T-helper 2 cell treated with Interferon-gamma antibody and Interleukin-4, amounts not matched to agents 100 ng/mL and 5 ng/mL, for 36 hours (primary cell): ENCODE results near the gene TGFB1. TPM values are rescaled to one million over a fixed set of nuclear protein-coding genes. Genes with fewer than 3 reads are reported as not detected.
"Not testable (repeated sequence)": the region's sequence is repeated elsewhere in the genome, so short reads cannot be mapped to it uniquely, and the experiment has no call there.

Experiments
- intact Hi-C: fragments of 100-400 bp; cut with micrococcal nuclease; formaldehyde crosslinking; loops from one replicate; pipeline ENCODE4 v1.15.1; 2023
- total RNA-seq: library from RNA; stranded (reverse); gene quantifications from 2 replicates; pipeline ENCODE4 v1.2.3, GENCODE V29; 2022

TGFB1 gene
- 179 and 181 TPM in 2 replicates for total RNA-seq

DNA sequence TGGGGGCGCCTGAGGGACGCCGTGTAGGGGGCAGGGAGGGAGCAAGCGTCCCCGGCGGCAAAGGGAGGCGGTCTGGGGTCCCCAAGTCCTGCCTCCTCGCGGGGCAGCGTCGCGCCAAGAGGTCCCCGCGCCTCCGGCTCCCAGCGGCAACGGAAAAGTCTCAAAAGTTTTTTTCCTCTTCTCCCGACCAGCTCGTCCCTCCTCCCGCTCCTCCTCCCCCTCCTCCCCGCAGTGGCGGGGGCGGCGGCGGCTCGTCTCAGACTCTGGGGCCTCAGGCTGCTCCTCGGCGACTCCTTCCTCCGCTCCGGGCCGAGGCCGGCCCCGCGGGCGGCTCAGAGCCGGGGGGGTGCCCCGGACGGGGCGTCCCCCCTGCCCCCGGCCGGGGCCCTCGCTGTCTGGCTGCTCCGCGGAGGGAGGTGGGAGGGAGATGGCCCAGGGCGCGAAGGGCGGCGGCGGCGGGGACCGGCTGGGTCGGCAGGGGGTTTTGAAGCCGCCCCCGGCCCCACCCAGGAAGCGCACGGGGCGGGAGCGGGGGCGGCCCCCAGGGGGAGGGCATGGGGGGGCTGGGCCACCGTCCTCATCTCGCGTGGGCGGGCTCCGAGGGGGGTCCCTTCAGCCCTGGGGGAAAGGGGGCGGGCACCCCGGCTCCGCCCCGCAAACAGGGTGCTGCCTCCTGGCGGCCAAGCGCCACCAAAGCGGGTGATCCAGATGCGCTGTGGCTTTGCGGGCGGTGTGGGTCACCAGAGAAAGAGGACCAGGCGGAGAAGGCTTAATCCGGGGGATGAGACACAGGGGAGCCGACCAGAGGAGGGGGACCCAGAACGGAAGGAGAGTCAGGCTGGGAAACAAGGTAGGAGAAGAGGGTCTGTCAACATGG lies at the start of gene TGFB1:
TSS of gene TGFB1 (minus strand) at position 457 of the 877 bp plus-strand sequence. CDS start 878 bp downstream, outside the sequence.
- intact Hi-C loops = loop anchor here (1.0 to 10.0 kb wide), 5 partner anchors 10 to 191 kb away; partner anchors contain the start of gene CCDC97

DNA sequence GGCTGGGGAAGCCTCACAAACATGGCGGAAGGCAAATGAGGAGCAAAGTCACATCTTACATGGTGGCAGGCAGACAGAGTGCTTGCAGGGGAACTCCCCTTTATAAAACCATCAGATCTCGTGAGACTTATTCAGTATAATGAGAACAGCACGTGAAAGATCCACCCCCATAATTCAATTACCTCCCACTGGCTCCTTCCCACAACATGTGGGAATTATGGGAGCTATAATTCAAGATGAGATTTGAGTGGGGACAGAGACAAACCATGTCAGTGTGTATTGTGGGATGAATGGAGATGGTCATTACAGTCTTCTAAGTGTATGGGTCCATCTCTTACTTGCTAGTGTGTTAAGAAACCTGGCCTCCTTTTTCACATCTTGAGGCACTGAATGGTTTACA lies 48.3 kb upstream of the TGFB1 start:
- intact Hi-C loops = no loop called here

DNA sequence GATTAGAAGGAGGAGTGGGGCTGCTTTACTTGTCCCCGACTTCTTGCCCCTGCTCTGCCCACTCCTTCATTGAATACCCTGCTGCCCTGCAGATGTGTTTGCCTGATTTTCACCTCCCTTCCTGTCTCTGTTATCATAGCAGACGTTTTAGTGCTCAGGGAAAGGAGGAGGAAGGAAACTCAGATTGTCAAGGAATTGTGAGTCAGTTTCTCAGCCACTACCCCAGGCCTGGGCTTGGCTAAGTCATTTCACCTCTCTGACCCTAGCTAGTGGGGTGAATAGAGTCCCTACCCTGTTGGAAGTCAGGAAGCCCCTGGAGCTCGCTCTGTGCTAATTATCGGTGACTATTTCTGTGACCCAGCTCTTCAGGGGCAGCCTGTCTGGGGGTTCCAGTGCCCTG lies 47.8 kb upstream of the TGFB1 start:
- intact Hi-C loops = no loop called here

DNA sequence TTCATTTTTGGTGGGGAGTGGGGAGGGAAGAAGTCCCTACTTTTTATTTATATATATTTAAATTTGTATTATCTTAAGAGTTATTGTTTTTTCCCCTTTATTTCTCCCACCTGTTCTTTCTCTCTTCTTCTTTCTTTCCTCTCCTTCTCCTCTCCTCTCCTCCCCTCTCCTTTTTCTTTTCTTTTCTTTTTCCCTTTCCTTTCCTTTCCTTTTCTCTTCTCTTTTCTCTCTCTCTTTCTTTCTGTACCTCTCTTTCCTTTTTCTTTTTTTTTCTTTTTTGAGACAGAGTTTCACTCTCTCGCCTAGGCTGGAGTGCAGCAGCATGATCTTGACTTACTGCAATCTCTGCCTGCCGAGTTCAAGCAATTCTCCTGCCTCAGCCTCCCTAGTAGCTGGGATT lies 45.8 kb upstream of the TGFB1 start:
- intact Hi-C loops = loop anchor here (10.0 kb wide), 1 partner anchor 685 kb away; the partner anchor contains the start of genes COQ8B and ITPKC

DNA sequence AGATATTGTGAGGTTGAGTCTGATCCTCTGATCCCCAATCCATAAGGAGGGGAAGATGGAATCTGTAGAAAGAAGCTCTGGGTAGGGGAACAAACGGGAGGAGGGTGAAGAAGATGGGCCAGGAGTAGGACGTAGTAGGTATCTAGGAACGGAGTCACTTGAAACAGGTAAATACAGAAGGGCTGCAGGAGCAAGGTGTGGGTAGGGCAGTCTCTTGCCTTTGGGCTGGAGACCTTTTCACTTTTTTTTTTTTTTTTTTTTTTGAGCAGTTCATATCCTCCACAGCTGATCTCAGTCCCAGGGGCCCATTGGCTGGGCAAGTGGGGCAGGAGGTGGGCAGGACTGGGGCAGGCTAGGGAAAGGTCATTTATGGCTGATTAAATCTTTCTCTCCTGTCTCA lies 45.4 kb upstream of the TGFB1 start:
- intact Hi-C loops = loop anchor here (10.0 kb wide), 1 partner anchor 684 kb away; the partner anchor contains the start of genes COQ8B and ITPKC

DNA sequence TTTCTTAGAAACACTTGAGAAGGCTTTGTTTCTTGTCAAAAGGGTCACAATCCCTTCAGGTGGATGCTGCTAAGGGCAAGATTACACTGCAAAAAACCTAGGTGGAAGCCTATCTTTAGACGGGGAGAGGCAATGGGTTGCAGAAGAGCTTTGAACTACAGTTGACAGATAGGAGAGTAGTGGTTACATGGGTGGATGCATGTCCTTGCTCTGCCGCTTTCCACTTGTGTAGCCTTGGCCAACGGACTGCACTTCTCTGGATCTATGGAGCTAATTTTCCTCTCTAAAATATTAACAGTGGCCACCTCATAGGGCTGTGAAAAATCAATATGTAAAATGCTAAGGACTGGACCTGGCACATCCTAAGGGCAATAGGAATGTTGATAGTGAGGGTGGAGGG lies 44.9 kb upstream of the TGFB1 start:
- intact Hi-C loops = loop anchor here (10.0 kb wide), 1 partner anchor 684 kb away; the partner anchor contains the start of genes COQ8B and ITPKC

DNA sequence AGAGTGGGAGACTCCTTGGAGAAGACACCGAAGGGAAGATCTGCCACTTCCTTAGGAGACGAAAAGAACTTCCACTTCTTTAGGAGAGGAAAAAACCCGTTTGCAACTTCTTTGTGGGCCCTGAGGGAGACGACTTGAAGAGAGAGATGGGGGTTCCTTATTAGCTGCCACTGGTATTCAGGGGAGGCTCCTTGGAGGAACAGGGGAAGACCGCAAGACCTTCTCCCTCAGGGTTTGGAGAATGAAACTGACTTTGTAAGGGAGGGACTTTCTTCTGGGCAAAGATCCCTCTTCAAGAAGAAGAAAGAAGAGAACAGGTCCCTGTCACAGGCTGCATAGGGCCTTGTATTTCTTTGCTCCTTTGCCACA lies 44.3 kb upstream of the TGFB1 start:
- intact Hi-C loops = loop anchor here (10.0 kb wide), 1 partner anchor 683 kb away; the partner anchor contains the start of genes COQ8B and ITPKC

DNA sequence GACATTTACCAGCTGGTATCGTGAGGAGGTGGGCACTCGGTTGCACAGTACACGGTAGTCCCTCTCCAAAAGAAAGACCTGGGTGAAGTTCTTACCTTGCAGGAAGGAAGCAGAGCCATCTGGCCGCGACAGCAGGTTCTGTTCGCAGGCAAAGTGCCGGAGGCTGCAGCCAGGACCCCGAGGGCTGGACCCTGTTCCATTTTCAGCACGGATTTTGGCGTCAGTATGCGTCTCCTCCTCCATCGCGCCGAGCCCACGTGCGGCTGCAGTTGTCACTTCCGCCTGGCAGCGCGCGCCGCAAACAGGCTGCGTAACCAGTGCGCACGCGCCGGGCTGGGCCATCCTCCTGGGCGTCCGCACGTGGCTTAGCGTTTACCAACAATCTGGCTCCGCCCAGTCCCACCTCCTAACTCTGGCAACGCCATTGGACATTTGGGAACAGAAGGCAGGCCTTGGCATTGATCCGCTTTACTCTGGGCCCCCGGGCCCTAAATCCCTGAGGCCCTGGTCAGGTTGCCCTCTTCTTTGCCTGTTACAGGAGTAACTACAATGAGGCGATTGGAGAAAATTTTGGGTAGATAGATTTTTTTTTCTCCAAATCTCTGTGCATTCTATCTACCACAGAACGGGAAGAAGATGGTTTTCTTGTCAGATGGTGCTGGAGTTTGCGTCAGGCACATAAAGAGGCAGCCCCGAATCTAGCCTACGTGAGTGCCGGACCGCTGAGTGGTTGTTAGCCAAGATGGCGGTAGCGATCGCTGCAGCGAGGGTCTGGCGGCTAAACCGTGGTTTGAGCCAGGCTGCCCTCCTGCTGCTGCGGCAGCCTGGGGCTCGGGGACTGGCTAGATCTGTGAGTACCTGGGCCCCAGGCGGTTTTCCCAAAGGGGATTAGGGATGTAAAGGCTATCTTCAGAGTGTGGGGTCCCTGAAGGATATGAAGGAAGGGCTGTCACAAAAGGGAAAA lies 43.6 kb upstream of the TGFB1 start, which contains the start of the genes BCKDHA and EXOSC5:
TSS of gene BCKDHA (plus strand) at position 733 of the 964 bp plus-strand sequence. CDS start at position 743, 10 bp downstream.
TSS of gene EXOSC5 (minus strand) at position 274 of the 964 bp plus-strand sequence. CDS start at position 243, 31 bp downstream.
- intact Hi-C loops = loop anchor here (1.0 to 10.0 kb wide), 4 partner anchors 33 to 683 kb away; partner anchors contain the start of genes B9D2, COQ8B, DMAC2 and ITPKC

DNA sequence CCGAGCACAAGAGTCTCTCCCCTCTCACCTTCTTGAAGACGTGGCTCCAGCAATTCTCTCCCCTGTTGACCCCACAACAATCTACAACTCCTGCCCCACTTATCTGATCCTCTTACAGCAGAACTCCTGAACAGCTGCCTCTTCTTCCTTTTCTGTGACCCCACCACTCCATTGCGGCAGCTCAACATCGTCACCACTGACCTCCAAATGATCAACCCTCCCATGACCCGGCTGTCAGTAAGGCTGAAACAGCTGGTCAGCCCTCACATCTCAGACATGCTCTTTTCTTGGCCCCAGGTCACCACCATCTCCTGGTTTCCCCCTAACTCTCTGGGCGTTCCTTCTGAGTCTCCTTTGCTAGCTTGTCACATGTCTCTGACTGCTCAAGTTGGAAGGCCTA lies 41.6 kb upstream of the TGFB1 start:
- intact Hi-C loops = loop anchor here (10.0 kb wide), 1 partner anchor 681 kb away; the partner anchor contains the start of genes COQ8B and ITPKC

DNA sequence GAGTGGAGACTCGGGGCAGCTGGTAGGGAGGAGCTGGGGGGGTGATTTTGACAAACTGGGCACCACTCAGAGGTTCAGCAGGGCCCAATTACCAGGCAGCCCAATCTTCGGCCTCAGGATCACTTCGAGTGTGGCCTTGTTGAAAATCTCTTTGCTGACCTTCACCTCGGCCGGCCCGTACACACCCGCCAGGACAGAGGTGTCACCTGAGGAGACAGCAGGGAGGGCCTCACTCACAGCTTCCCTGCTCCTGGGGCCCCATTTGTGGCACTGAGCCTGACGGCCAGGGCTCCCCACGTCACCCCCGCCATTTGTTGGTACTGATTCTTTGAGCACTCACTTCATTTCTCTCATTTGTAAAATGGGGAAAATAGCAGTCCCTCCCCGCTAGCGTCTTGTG lies 39.1 kb upstream of the TGFB1 start:
- intact Hi-C loops = loop anchor here (10.0 kb wide), 1 partner anchor 678 kb away; the partner anchor contains the start of genes COQ8B and ITPKC

DNA sequence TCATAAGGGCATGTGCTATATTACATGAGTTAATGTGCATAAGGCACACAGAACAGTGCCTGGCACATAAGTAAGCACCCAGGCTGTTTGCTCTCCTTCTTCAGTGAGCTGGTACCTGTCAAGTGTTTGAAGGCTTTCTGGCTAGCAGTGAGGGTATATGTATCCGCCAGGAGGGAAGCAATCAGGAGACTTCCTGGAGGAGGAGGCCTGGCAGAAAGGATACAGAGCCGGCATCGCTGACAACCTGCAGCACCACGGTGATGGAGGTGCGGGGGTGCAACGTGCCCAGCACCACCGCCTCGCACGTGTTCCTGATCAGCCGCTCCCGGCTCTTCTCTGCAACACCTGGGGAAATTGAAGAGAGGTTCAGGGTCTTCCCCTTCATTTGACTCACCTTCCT lies 37.9 kb upstream of the TGFB1 start:
- intact Hi-C loops = loop anchor here (10.0 kb wide), 1 partner anchor 677 kb away; the partner anchor contains the start of genes COQ8B and ITPKC

DNA sequence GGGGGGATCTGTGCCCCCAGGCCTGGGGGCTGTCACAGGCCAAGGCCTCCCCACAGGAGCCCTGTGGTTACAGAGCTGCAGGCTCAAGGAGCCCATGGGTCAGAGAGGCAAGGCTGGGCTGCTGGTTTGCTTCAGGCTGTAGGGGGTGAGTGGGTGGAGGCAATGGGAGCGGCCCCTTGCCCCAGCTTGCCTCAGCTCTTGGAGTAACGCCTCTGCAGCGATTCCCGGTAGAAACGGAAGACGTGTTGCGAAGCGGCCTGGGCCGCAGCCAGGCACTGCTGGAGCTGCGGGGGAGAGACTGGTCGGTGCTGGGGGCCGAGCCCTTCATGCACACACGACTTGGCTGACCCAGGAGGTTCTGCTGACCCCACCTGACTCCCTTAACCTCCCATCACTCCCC lies 32.7 kb upstream of the TGFB1 start:
- intact Hi-C loops = no loop called here

DNA sequence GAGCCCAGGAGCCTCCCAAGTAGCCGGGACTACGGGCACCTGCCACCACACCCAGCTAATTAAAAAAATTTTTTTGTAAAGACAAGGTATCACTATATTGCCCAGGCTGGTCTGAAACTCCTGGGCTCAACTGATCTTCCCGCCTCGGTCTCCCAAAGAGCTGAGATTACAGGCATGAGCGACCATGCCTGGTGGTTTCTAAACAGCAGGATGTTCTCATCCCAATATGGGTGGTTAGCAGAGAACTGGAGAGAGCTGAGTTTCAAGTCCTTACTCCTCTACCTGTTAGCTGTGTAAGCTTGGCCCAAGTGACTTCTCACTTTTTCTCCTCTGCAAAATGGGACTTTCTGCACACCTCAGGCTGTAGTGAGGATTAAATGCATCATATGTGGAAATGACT lies 30.6 kb upstream of the TGFB1 start:
- intact Hi-C loops = no loop called here

DNA sequence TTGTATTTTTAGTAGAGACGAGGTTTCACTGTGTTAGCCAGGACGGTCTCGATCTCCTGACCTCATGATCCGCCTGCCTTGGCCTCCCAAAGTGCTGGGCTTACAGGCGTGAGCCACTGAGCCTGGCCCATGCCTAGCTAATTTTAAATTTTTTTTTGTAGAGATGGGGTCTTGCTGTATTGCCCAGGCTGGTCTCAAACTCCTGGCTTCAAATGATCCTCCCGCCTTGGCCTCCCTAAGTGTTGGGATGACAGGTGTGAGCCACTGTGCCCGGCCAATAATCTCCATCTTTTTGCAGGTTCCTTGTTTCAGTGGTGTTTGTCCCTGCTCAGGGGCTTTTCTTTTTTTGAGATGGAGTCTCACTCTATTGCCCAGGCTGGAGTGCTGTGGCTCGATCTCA lies 27.8 kb upstream of the TGFB1 start:
- intact Hi-C loops = not testable (repeated sequence)

DNA sequence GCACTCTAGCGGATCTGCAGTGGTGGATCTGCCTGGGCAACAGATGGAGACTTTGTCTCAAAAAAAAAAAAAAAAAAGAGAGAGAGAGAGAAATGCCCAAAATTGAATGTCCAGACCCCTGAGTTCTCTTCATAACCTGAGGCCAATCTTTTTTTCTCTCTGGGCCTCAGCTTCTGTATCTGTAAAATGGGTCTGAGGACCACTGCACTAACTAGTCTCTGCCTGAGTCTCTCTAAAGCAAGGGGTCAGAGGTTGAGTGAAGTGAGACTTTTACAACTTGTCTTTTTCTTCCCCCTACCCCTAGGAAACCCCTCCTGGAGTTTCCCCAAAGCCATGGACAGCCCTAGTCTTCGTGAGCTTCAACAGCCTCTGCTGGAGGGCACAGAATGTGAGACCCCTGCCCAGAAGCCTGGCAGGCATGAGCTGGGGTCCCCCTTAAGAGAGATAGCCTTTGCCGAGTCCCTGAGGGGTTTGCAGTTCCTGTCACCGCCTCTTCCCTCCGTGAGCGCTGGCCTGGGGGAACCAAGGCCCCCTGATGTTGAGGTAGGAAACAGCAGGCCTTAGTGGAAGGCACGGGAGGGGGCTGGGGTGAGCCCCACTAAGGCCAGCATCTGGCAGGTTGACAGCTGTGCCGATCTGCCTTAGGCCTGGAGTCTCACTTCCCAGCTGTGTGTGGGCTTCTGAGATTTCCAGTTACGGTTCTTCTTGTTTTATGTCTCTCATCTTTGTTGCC lies 24.4 kb upstream of the TGFB1 start:
- intact Hi-C loops = no loop called here

DNA sequence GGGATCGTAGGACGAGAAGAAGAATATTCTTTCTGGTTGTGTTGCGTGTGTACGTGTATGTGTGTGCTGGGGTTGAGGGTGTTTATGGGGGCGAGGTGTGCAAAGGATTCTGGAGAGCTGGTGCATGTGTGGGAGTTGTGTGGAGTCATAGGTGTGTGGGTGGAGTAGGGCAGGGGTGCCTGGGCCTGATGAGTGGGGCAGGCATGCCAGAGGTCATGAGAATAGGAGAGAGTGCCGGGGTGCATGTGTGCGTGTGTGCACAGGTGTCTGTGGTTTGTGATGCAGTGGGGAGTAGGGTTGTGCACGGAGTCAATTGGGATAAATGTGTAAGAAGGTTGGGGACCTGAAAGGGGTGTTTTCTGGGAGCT lies 23.3 kb upstream of the TGFB1 start:
- intact Hi-C loops = no loop called here

DNA sequence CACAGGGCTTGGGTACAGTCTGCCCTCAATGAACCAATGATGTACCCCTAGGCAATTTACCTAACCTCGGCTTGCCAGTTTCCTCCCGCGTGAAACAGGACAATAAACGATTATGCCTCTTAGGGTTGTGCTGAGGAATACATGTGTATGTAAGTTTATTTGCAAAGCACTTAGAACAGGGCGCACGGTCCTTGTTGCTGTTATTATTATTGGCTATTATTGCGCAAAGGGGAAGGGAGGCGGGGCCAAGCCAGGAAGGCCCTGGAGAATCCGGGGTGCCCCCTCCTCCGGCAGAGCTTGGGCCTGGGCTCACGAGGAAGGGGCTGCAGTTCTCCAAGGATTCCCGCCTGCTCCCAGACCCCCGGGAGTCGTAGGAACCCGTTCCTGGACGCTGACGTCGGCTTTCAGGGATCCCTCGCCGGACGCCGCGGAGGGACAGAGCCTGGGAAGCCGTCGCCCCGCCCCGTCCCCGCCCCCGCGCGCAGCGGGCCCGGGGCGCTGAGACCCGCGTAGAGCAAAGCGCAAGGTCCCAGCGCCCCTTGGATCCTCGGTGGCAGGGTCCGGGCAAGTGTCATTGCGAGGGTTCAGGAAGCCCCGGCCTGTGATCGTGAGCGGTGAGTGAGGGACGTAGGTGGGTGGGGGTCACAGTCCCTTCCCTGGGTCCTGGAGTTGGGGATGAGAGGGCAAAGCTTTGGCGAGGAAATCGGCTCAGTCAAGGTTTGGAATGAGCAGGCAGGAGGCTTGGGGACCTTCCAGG lies 22.7 kb upstream of the TGFB1 start, which contains the start of gene TMEM91:
TSS of gene TMEM91 (plus strand) at position 293 of the 757 bp plus-strand sequence. CDS start 1,777 bp downstream, outside the sequence.
- intact Hi-C loops = no loop called here

DNA sequence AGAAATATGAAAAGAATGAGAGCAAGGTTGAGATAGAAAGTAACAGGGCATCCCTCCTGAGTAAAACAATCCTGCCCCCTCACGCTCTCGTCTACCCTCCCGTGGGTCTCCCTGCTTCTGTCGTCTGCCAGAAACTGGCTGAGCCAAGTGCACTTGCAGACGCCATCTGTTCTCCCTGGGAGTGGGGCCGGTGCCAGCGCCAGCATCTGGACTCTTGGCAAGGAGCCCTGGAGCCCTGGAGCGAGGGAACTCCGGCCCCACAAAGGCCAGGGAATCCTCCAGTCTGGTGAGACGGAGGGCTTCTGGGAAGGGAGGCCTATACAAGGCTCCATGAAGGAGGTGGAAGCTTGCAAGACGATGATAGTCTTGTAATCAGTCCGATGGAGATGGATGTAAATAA lies 20.3 kb upstream of the TGFB1 start:
- intact Hi-C loops = no loop called here

DNA sequence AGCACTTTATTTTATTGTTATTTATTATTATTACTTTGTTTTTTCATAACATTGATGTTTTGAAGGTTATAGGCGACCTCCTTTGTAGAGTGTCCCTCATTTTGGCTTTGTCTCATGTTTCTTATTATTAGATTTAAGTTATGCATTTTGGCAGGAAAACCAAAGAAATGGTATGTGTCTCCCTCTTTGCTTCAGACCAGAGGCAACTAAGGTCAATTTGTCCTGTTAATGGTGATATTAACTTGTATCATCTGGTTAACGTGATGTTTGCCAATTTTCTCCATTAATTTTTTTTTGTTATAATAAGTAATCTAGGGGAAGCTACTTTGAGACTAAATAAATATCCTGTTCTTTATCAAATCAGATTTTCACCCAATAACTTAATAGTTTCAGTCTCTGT lies 18.8 kb upstream of the TGFB1 start:
- intact Hi-C loops = no loop called here
